Medulla oblongata (tissue), 1 donor: ENCODE measurements around the gene SORBS1.

Experiments used
- DNase-seq: peaks from one replicate; pipeline ENCODE4 v3.0.0-alpha.2; 2015; ENCODE audit errors: extremely low spot score

The SORBS1 gene

GRCh38 chr10:95435548-95436279, 125.5 kb downstream of the SORBS1 start:
- DNase-seq = no peak

GRCh38 chr10:95434583-95434982, 126.6 kb downstream of the SORBS1 start:
- no peak for DNase-seq

GRCh38 chr10:95431900-95432342, 129.2 kb downstream of the SORBS1 start:
- DNase-seq = no peak

- DNase-seq = peak; percentile 84
Measured at GRCh38 chr10:95430231-95430951, 130.8 kb downstream of the SORBS1 start.

- no peak for DNase-seq
Measured at GRCh38 chr10:95429639-95430038, 131.5 kb downstream of the SORBS1 start.

- DNase-seq = no peak
Measured at GRCh38 chr10:95428701-95429100, 132.5 kb downstream of the SORBS1 start.

GRCh38 chr10:95426482-95426881, 134.7 kb downstream of the SORBS1 start:
- no peak for DNase-seq

GRCh38 chr10:95425592-95426465, 135.3 kb downstream of the SORBS1 start:
- no peak for DNase-seq

- no peak for DNase-seq
Measured at GRCh38 chr10:95423164-95424005, 137.8 kb downstream of the SORBS1 start.

GRCh38 chr10:95422233-95422632, 138.9 kb downstream of the SORBS1 start:
- peak; percentile 87 for DNase-seq

- no peak for DNase-seq
Measured at GRCh38 chr10:95421782-95422181, 139.4 kb downstream of the SORBS1 start.

GRCh38 chr10:95419399-95419798, 141.8 kb downstream of the SORBS1 start:
- no peak for DNase-seq

GRCh38 chr10:95416973-95417372, 144.2 kb downstream of the SORBS1 start:
- DNase-seq = no peak

- no peak for DNase-seq
Measured at GRCh38 chr10:95416270-95416669, 144.9 kb downstream of the SORBS1 start.

- no peak for DNase-seq
Measured at GRCh38 chr10:95415621-95416031, 145.5 kb downstream of the SORBS1 start.

- peak; percentile 78 for DNase-seq
Measured at GRCh38 chr10:95414844-95415485, 146.2 kb downstream of the SORBS1 start.

- no peak for DNase-seq
Measured at GRCh38 chr10:95414016-95414830, 146.9 kb downstream of the SORBS1 start.

GRCh38 chr10:95413588-95413987, 147.6 kb downstream of the SORBS1 start:
- DNase-seq = no peak

- no peak for DNase-seq
Measured at GRCh38 chr10:95411635-95412034, 149.5 kb downstream of the SORBS1 start.
